HEK293 (cell line): Measurements from ENCODE around the gene DDX50.

ENCODE experiments used
- CTCF ChIA-PET: fragments of 350-600 bp; formaldehyde crosslinking; extraction: SDS; loops from one replicate; lab custom pipeline; 2021; ENCODE audit warnings: antibody characterized with exemption; lab: Yijun Ruan, JAX
- POLR2A ChIA-PET: fragments of 300-600 bp; formaldehyde crosslinking; extraction: SDS; loops from one replicate; lab custom pipeline; 2020; ENCODE audit warnings: antibody characterized with exemption, inconsistent platforms; lab: Yijun Ruan, JAX
- H3K27ac ChIP-seq: fragments of 200-500 bp; sonication (Bioruptor generic); 2 replicates; pipeline ENCODE4 v1.5.1; 2014; ENCODE audit warnings: low read depth, low read length, control low read depth, inconsistent platforms; ENCODE audit errors: extremely low read depth
- H3K36me3 ChIP-seq, 2 experiments: fragments of 200-500 bp in 1 of 2; sonication (Bioruptor generic) in 1 of 2; 1 replicate in 1 of 2; 2 replicates in 1 of 2; pipeline ENCODE4 v1.5.1; 2014 to 2017; ENCODE audit warnings: inconsistent platforms in 2 of 2, low read length in 2 of 2; ENCODE audit not compliant: control insufficient read depth in 2 of 2, insufficient read depth in 1 of 2
- H3K4me1 ChIP-seq: fragments of 200-500 bp; sonication (Bioruptor generic); 2 replicates; pipeline ENCODE4 v1.5.1; 2014; ENCODE audit warnings: mild to moderate bottlenecking, low read length, inconsistent platforms; ENCODE audit not compliant: control insufficient read depth, insufficient read depth
- H3K4me3 ChIP-seq: 2 replicates; pipeline ENCODE4 v1.5.1; 2011; ENCODE audit warnings: low read depth, mild to moderate bottlenecking, control low read depth, low read length, moderate library complexity
- H3K9me3 ChIP-seq: fragments of 200-500 bp; sonication (Bioruptor generic); 2 replicates; pipeline ENCODE4 v1.5.1; 2014; ENCODE audit warnings: low read depth, low read length, inconsistent platforms; ENCODE audit not compliant: control insufficient read depth, insufficient read depth
- AEBP2 ChIP-seq: fragments of 450-650 bp; formaldehyde crosslinking; IDR thresholded peaks from 2 replicates; pipeline ENCODE4 v1.5.1; 2016; ENCODE audit warnings: missing biosample characterization, missing genetic modification characterization, borderline replicate concordance
- HIC1 ChIP-seq: fragments of 450-650 bp; formaldehyde crosslinking; IDR thresholded peaks from 2 replicates; pipeline ENCODE4 v1.5.1; 2016; ENCODE audit warnings: missing biosample characterization, missing genetic modification characterization
- HOXD13 ChIP-seq: sonication (generic); formaldehyde crosslinking; IDR thresholded peaks from 2 replicates; pipeline ENCODE4 v1.8.0; 2022; ENCODE audit warnings: missing genetic modification reagents, borderline replicate concordance
- KLF16 ChIP-seq: fragments of 450-650 bp; formaldehyde crosslinking; IDR thresholded peaks from 2 replicates; pipeline ENCODE4 v1.5.1; 2017; ENCODE audit warnings: missing biosample characterization, missing genetic modification characterization
- WT1 ChIP-seq: fragments of 450-650 bp; formaldehyde crosslinking; IDR thresholded peaks from 2 replicates; pipeline ENCODE4 v1.5.1; 2016; ENCODE audit warnings: missing biosample characterization, missing genetic modification characterization
- ZBTB6 ChIP-seq: fragments of 450-650 bp; formaldehyde crosslinking; IDR thresholded peaks from 2 replicates; pipeline ENCODE4 v1.5.1; 2017; ENCODE audit warnings: missing biosample characterization, missing genetic modification characterization
- ZFP41 ChIP-seq: fragments of 450-650 bp; formaldehyde crosslinking; IDR thresholded peaks from 2 replicates; pipeline ENCODE4 v1.5.1; 2016; ENCODE audit warnings: missing biosample characterization, missing genetic modification characterization, borderline replicate concordance
- ZNF112 ChIP-seq: fragments of 450-650 bp; formaldehyde crosslinking; IDR thresholded peaks from 2 replicates; pipeline ENCODE4 v1.5.0; 2017; ENCODE audit warnings: missing biosample characterization, missing genetic modification characterization
- ZNF133 ChIP-seq: fragments of 450-650 bp; formaldehyde crosslinking; IDR thresholded peaks from 2 replicates; pipeline ENCODE4 v1.5.1; 2016; ENCODE audit warnings: missing biosample characterization, missing genetic modification characterization
- ZNF140 ChIP-seq: fragments of 450-650 bp; formaldehyde crosslinking; IDR thresholded peaks from 2 replicates; pipeline ENCODE4 v1.5.1; 2016; ENCODE audit warnings: missing biosample characterization, missing genetic modification characterization
- ZNF146 ChIP-seq: fragments of 450-650 bp; formaldehyde crosslinking; IDR thresholded peaks from 2 replicates; pipeline ENCODE4 v1.5.1; 2016; ENCODE audit warnings: missing biosample characterization, missing genetic modification characterization
- ZNF24 ChIP-seq: fragments of 450-650 bp; formaldehyde crosslinking; IDR thresholded peaks from 2 replicates; pipeline ENCODE4 v1.5.1; 2016; ENCODE audit warnings: missing biosample characterization, missing genetic modification characterization
- ZNF248 ChIP-seq: fragments of 450-650 bp; formaldehyde crosslinking; IDR thresholded peaks from 2 replicates; pipeline ENCODE4 v1.5.1; 2017; ENCODE audit warnings: missing biosample characterization, missing genetic modification characterization
- ZNF26 ChIP-seq: fragments of 450-650 bp; formaldehyde crosslinking; IDR thresholded peaks from 2 replicates; pipeline ENCODE4 v1.5.1; 2016; ENCODE audit warnings: missing biosample characterization, missing genetic modification characterization
- ZNF274 ChIP-seq, 2 experiments: fragments of 200-500 bp in 1 of 2; fragments of 450-650 bp in 1 of 2; sonication (Bioruptor generic) in 1 of 2; formaldehyde crosslinking in 1 of 2; IDR thresholded peaks; 2 replicates each; pipeline versions ENCODE4 v1.5.1 to v1.6.1; 2014 to 2016; ENCODE audit warnings: borderline replicate concordance in 1 of 2, inconsistent platforms in 1 of 2, low read length in 1 of 2, missing biosample characterization in 1 of 2, missing genetic modification characterization in 1 of 2
- ZNF311 ChIP-seq: fragments of 450-650 bp; formaldehyde crosslinking; IDR thresholded peaks from 2 replicates; pipeline ENCODE4 v1.5.1; 2017; ENCODE audit warnings: missing biosample characterization, missing genetic modification characterization, borderline replicate concordance
- ZNF354C ChIP-seq: fragments of 450-650 bp; formaldehyde crosslinking; IDR thresholded peaks from 2 replicates; pipeline ENCODE4 v1.5.1; 2016; ENCODE audit warnings: missing biosample characterization, missing genetic modification characterization, low read depth, borderline replicate concordance
- ZNF366 ChIP-seq: fragments of 450-650 bp; formaldehyde crosslinking; conservative IDR thresholded peaks from 2 replicates; pipeline ENCODE4 v1.5.1; 2016; ENCODE audit warnings: missing biosample characterization, missing genetic modification characterization
- ZNF513 ChIP-seq: fragments of 450-650 bp; IDR thresholded peaks from 2 replicates; pipeline ENCODE4 v1.5.1; 2018; ENCODE audit warnings: missing biosample characterization, missing genetic modification characterization
- ZNF560 ChIP-seq: fragments of 450-650 bp; formaldehyde crosslinking; IDR thresholded peaks from 2 replicates; pipeline ENCODE4 v1.5.1; 2017; ENCODE audit warnings: missing biosample characterization, missing genetic modification characterization, borderline replicate concordance
- ZNF585B ChIP-seq: fragments of 450-650 bp; formaldehyde crosslinking; IDR thresholded peaks from 2 replicates; pipeline ENCODE4 v1.5.1; 2016; ENCODE audit warnings: missing biosample characterization, missing genetic modification characterization
- ZNF596 ChIP-seq: fragments of 450-650 bp; IDR thresholded peaks from 2 replicates; pipeline ENCODE4 v1.5.0; 2018; ENCODE audit warnings: missing biosample characterization, mild to moderate bottlenecking, missing genetic modification characterization, moderate library complexity
- ZNF623 ChIP-seq: fragments of 450-650 bp; formaldehyde crosslinking; IDR thresholded peaks from 2 replicates; pipeline ENCODE4 v1.5.1; 2016; ENCODE audit warnings: missing biosample characterization, missing genetic modification characterization
- ZNF624 ChIP-seq: fragments of 450-650 bp; formaldehyde crosslinking; IDR thresholded peaks from 2 replicates; pipeline ENCODE4 v1.5.1; 2017; ENCODE audit warnings: missing biosample characterization, missing genetic modification characterization

Gene DDX50

GRCh38 chr10:68899186-68899745, 1.8 kb upstream of the DDX50 start (continued):
- TF ChIP-seq HIC1 (tag by site-specific recombination) (no peak), ZNF596 (tag by site-specific recombination) (no peak), ZNF585B (tag by site-specific recombination) (no peak), ZNF624 (tag by site-specific recombination) (no peak), AEBP2 (tag by site-specific recombination) (no peak), ZNF311 (tag by site-specific recombination) (no peak), ZNF26 (tag by site-specific recombination) (no peak), ZNF560 (tag by site-specific recombination) (no peak)

- Histone ChIP-seq H3K27ac (peak overlapping the region; percentile 94), H3K36me3 (peaks cover 0 to 7% of the 10 kb centered on the region in 2 experiments; a peak in 1 of 3 replicates), H3K4me1 (0 out of 2 replicates have a peak, but pooled peaks cover 3% of the 10 kb centered on the region), H3K4me3 (peak overlapping the region; percentile 51), H3K9me3 (no peaks in the 10 kb centered on the region)
- ChIA-PET CTCF (interaction anchor here (0.5 to 1.5 kb wide), 6 partner anchors 71 to 492 kb away, joined by 3 to 4 read pairs (median 3); no protein-coding TSS in a partner anchor), POLR2A (interaction anchor here (0.5 to 3.1 kb wide), 12 partner anchors 15 to 1015 kb away, joined by 3 to 13 read pairs (median 4); partner anchors contain the start of genes DDX21, HNRNPH3, PBLD and STOX1)
- TF ChIP-seq ZBTB6 (tag by site-specific recombination) = no peak
- no peak for TF ChIP-seq ZNF133 (tag by site-specific recombination)
- peak; percentile 79 for TF ChIP-seq KLF16
- no peak for TF ChIP-seq ZNF274 (IDR thresholded peaks at IDR 0.05; ENCODE audit: low read length)
- no peak for TF ChIP-seq ZNF274 (tag by site-specific recombination; IDR thresholded peaks at IDR 0.05; ENCODE audit: borderline replicate concordance)
- TF ChIP-seq ZNF354C = no peak
- TF ChIP-seq ZNF24 (tag by site-specific recombination) = peak; percentile 49; the same call in 1 of the 2 replicates
- TF ChIP-seq HIC1 (tag by site-specific recombination) = peak; percentile 11; the same call in 1 of the 2 replicates
- no peak for TF ChIP-seq ZNF140 (tag by site-specific recombination)
- TF ChIP-seq ZNF366 (tag by site-specific recombination) = peak; percentile 55
- no peak for TF ChIP-seq ZNF248 (tag by site-specific recombination)
- no peak for TF ChIP-seq ZNF513 (tag by site-specific recombination)
- no peak for TF ChIP-seq ZNF623
- TF ChIP-seq ZNF112 (tag by site-specific recombination) = no peak
- TF ChIP-seq HOXD13 = no peak
- no peak; the same call in 1 of the 2 replicates for TF ChIP-seq ZNF146 (tag by site-specific recombination)
- TF ChIP-seq WT1 (tag by site-specific recombination) = peak; percentile 30; the same call in 1 of the 2 replicates
- no peak for TF ChIP-seq ZFP41 (tag by site-specific recombination)
Measured at GRCh38 chr10:68900427-68901104, 549 bp upstream of the DDX50 start.
